HCT116 (cell line): Measurements from ENCODE around the gene ZNF8. TPM values are rescaled to one million over a fixed set of nuclear protein-coding genes. Genes with fewer than 3 reads are reported as not detected.

Experiments used
- ATAC-seq: fragments of 200-7000 bp; cut with Tn5 transposase; 2 replicates; pipeline ENCODE4 v1.9.1; 2020; ENCODE audit warnings: mild to moderate bottlenecking, moderate library complexity
- BruUV-seq: library from RNA; stranded (reverse); fragments of 400-500 nt; replicated peaks from 2 replicates; lab custom pipeline; 2021; lab: Mats Ljungman, UMichigan
- CTCF ChIA-PET: fragments of 300-600 bp; sonication (Branson Sonifier 250); formaldehyde crosslinking; loops from one replicate; lab custom pipeline; 2021; ENCODE audit warnings: antibody characterized with exemption; lab: Charles Lee
- POLR2A ChIA-PET: fragments of 300-600, 350-600 bp; sonication (Branson Sonifier 250); formaldehyde crosslinking; loops from one replicate; lab custom pipeline; 2021; ENCODE audit warnings: antibody characterized with exemption; lab: Charles Lee
- RAD21 ChIA-PET, 2 experiments: fragments of 300-600 bp; sonication (Branson Sonifier 250); formaldehyde crosslinking; loops; one replicate each; lab custom pipeline; 2023; ENCODE audit warnings: low total read pairs in 2 of 2; ENCODE audit not compliant: uncharacterized antibody in 2 of 2, unreplicated experiment in 2 of 2, low non-redundant PET in 1 of 2; lab: Charles Lee
- DNase-seq: peaks from one replicate; pipeline ENCODE4 v3.0.0-alpha.2; 2010; ENCODE audit warnings: low read depth, low spot score
- H2AFZ ChIP-seq: fragments of 200-600 bp; shearing (Covaris generic), sonication (generic); 2 replicates; pipeline ENCODE4 v1.6.1; 2017; ENCODE audit warnings: low read depth, mixed run types, mixed read lengths, antibody characterized with exemption, low read length; ENCODE audit not compliant: poor library complexity, severe bottlenecking
- H3K27ac ChIP-seq: 2 replicates; pipeline ENCODE4 v1.5.1; 2012; ENCODE audit warnings: low read depth, low read length
- H3K27me3 ChIP-seq: fragments of 200-600 bp; sonication (generic); 2 replicates; pipeline ENCODE4 v1.6.1; 2016; ENCODE audit warnings: mixed run types, low read length, mixed read lengths; ENCODE audit not compliant: insufficient read depth
- H3K36me3 ChIP-seq, 2 experiments: fragments of 200-500 bp in 1 of 2; fragments of 200-600 bp in 1 of 2; sonication (Bioruptor generic) in 1 of 2; sonication (generic) in 1 of 2; 2 replicates each; pipeline versions ENCODE4 v1.5.1 to v1.6.1; 2014 to 2016; ENCODE audit warnings: low read length in 2 of 2, inconsistent platforms in 1 of 2, mixed read lengths in 1 of 2, mixed run types in 1 of 2; ENCODE audit not compliant: insufficient read depth in 2 of 2, control insufficient read depth in 1 of 2
- H3K4me1 ChIP-seq, 2 experiments: fragments of 200-600 bp in 1 of 2; sonication (generic) in 1 of 2; 2 replicates each; pipeline versions ENCODE4 v1.5.1 to v1.6.1; 2012 to 2017; ENCODE audit warnings: low read length in 2 of 2, inconsistent platforms in 1 of 2, mild to moderate bottlenecking in 1 of 2, mixed read lengths in 1 of 2, mixed run types in 1 of 2, moderate library complexity in 1 of 2; ENCODE audit not compliant: insufficient read depth in 2 of 2, control insufficient read depth in 1 of 2
- H3K4me2 ChIP-seq: fragments of 200-600 bp; sonication (generic); 2 replicates; pipeline ENCODE4 v1.6.1; 2017; ENCODE audit warnings: mixed run types, low read length, mixed read lengths
- H3K4me3 ChIP-seq, 2 experiments: fragments of 200-600 bp in 1 of 2; sonication (generic) in 1 of 2; replicated peaks in 1 of 2; 2 replicates each; pipeline ENCODE4 v1.5.1; 2011 to 2016; ENCODE audit warnings: low read length in 2 of 2, control low read depth in 1 of 2, low read depth in 1 of 2, mild to moderate bottlenecking in 1 of 2, mixed read lengths in 1 of 2, mixed run types in 1 of 2
- H3K79me2 ChIP-seq: fragments of 200-600 bp; sonication (generic); 2 replicates; pipeline ENCODE4 v1.6.1; 2017; ENCODE audit warnings: mild to moderate bottlenecking, mixed run types, low read length, moderate library complexity, mixed read lengths; ENCODE audit not compliant: insufficient read depth
- H3K9ac ChIP-seq: fragments of 200-600 bp; sonication (generic); 2 replicates; pipeline ENCODE4 v1.6.1; 2016; ENCODE audit warnings: low read length, mixed read lengths
- H3K9me2 ChIP-seq: fragments of 200-600 bp; sonication (generic), shearing (Covaris generic); 2 replicates; pipeline ENCODE4 v1.6.1; 2017; ENCODE audit warnings: mixed run types, mild to moderate bottlenecking, moderate library complexity; ENCODE audit not compliant: insufficient read depth
- H3K9me3 ChIP-seq, 2 experiments: fragments of 200-500 bp in 1 of 2; fragments of 200-600 bp in 1 of 2; sonication (Bioruptor generic) in 1 of 2; sonication (generic) in 1 of 2; 2 replicates each; pipeline ENCODE4 v1.6.1; 2014 to 2017; ENCODE audit warnings: low read length in 2 of 2, mixed read lengths in 2 of 2, inconsistent platforms in 1 of 2, low read depth in 1 of 2, mild to moderate bottlenecking in 1 of 2, mixed run types in 1 of 2, moderate library complexity in 1 of 2; ENCODE audit not compliant: control insufficient read depth in 1 of 2, insufficient read depth in 1 of 2
- H4K20me1 ChIP-seq: fragments of 200-600 bp; sonication (generic), shearing (Covaris generic); 2 replicates; pipeline ENCODE4 v1.6.1; 2017; ENCODE audit warnings: mixed run types, mild to moderate bottlenecking, moderate library complexity; ENCODE audit not compliant: insufficient read depth
- ATF3 ChIP-seq: IDR thresholded peaks from 2 replicates; pipeline ENCODE4 v1.6.1; 2012
- CBX3 ChIP-seq: IDR thresholded peaks from 2 replicates; pipeline ENCODE4 v1.6.1; 2012; ENCODE audit warnings: low read depth
- CEBPB ChIP-seq: IDR thresholded peaks from 2 replicates; pipeline ENCODE4 v1.6.1; 2012; ENCODE audit warnings: low read depth
- CTCF ChIP-seq, 3 experiments: fragments of 200-600 bp in 1 of 3; sonication (generic) in 1 of 3; IDR thresholded peaks in 2 of 3; conservative IDR thresholded peaks in 1 of 3; 2 replicates each; pipeline ENCODE4 v1.5.1; 2012 to 2017; ENCODE audit warnings: low read depth in 2 of 3, low read length in 2 of 3, antibody characterized with exemption in 1 of 3, borderline replicate concordance in 1 of 3, control low read depth in 1 of 3, mild to moderate bottlenecking in 1 of 3, mixed read lengths in 1 of 3, mixed run types in 1 of 3, moderate library complexity in 1 of 3; ENCODE audit not compliant: insufficient read depth in 1 of 3
- EGR1 ChIP-seq: IDR thresholded peaks from 2 replicates; pipeline ENCODE4 v1.6.1; 2012; ENCODE audit warnings: low read depth
- ELF1 ChIP-seq: IDR thresholded peaks from 2 replicates; pipeline ENCODE4 v1.6.1; 2012; ENCODE audit warnings: low read depth, borderline replicate concordance
- EZH2phosphoT487 ChIP-seq: fragments of 200-600 bp; IDR thresholded peaks from 2 replicates; pipeline ENCODE4 v1.6.1; 2018; ENCODE audit warnings: antibody characterized with exemption, borderline replicate concordance
- FOSL1 ChIP-seq: IDR thresholded peaks from 2 replicates; pipeline ENCODE4 v1.6.1; 2012; ENCODE audit warnings: low read depth
- JUND ChIP-seq: IDR thresholded peaks from 2 replicates; pipeline ENCODE4 v1.6.1; 2012
- MAX ChIP-seq: IDR thresholded peaks from 2 replicates; pipeline ENCODE4 v1.6.1; 2012
- POLR2A ChIP-seq: IDR thresholded peaks from 2 replicates; pipeline ENCODE4 v1.7.0; 2011; ENCODE audit warnings: borderline replicate concordance; ENCODE audit not compliant: insufficient read depth, insufficient read length; ENCODE audit errors: extremely low read depth
- POLR2AphosphoS5 ChIP-seq: IDR thresholded peaks from 2 replicates; pipeline ENCODE4 v1.6.1; 2011; ENCODE audit warnings: mild to moderate bottlenecking, low read depth, low read length, moderate library complexity
- RAD21 ChIP-seq: IDR thresholded peaks from 2 replicates; pipeline ENCODE4 v1.6.1; 2012; ENCODE audit warnings: low read depth, mild to moderate bottlenecking
- SIN3A ChIP-seq: IDR thresholded peaks from 2 replicates; pipeline ENCODE4 v1.6.1; 2012; ENCODE audit warnings: low read depth
- SP1 ChIP-seq: IDR thresholded peaks from 2 replicates; pipeline ENCODE4 v1.6.1; 2012; ENCODE audit warnings: low read depth
- SRF ChIP-seq: IDR thresholded peaks from 2 replicates; pipeline ENCODE4 v1.6.1; 2012; ENCODE audit warnings: low read depth
- TCF7L2 ChIP-seq: IDR thresholded peaks from 2 replicates; pipeline ENCODE4 v1.7.0; 2011; ENCODE audit warnings: borderline replicate concordance, inconsistent platforms; ENCODE audit not compliant: insufficient read depth, insufficient read length; ENCODE audit errors: extremely low read depth
- YY1 ChIP-seq: IDR thresholded peaks from 2 replicates; pipeline ENCODE4 v1.6.1; 2011; ENCODE audit warnings: low read length, low read depth, moderate library complexity, mild to moderate bottlenecking; ENCODE audit not compliant: insufficient replicate concordance; ENCODE audit errors: extremely low read depth
- ZBTB33 ChIP-seq: IDR thresholded peaks from 2 replicates; pipeline ENCODE4 v1.6.1; 2011; ENCODE audit warnings: mild to moderate bottlenecking, low read length, moderate library complexity; ENCODE audit not compliant: insufficient replicate concordance; ENCODE audit errors: extremely low read depth
- ZFX ChIP-seq: fragments of 450-650 bp; IDR thresholded peaks from 2 replicates; pipeline ENCODE4 v1.6.1; 2017
- ZNF274 ChIP-seq: fragments of 200-500 bp; sonication (Bioruptor generic); IDR thresholded peaks from 2 replicates; pipeline ENCODE4 v1.6.1; 2014; ENCODE audit warnings: mild to moderate bottlenecking, low read depth, low read length, inconsistent platforms
- intact Hi-C: fragments of 100-400 bp; cut with micrococcal nuclease; formaldehyde crosslinking; loops from 2 replicates; pipeline ENCODE4 v1.10.0; 2022
- total RNA-seq: library from RNA; stranded (reverse); gene quantifications from one replicate; pipeline ENCODE4 v1.2.1, GENCODE V29; 2021; ENCODE audit not compliant: unreplicated experiment

ZNF8 gene
- total RNA-seq, 1 experiment from 2014 or later, result 6.4 TPM

GRCh38 chr19:58326914-58327726 lies 48.4 kb downstream of the ZNF8 start, which contains the start of gene ZSCAN22:
Gene ZSCAN22, plus strand, starts transcription at chr19:58326994. Its CDS starts 7,809 bp downstream, at chr19:58334803.
- ATAC-seq (peak; percentile 93), DNase-seq (peak; percentile 94)
- Histone ChIP-seq H3K27me3 (no peaks in the 10 kb centered on the region), H3K4me3 (peak within 1 kb of the TSS; percentile 78 to 91), H3K27ac (peak within 1 kb of the TSS; percentile 71), H3K9me3 (no peaks in the 10 kb centered on the region), H3K4me2 (peak within 1 kb of the TSS; percentile 90), H3K9ac (peak within 1 kb of the TSS; percentile 72), H3K79me2 (peaks cover 33% of the 10 kb centered on the region), H3K36me3 (no peaks in the 10 kb centered on the region), H3K9me2 (no peaks in the 10 kb centered on the region), H4K20me1 (no peaks in the 10 kb centered on the region), H3K4me1 (peaks cover 10 to 24% of the 10 kb centered on the region in 2 experiments), H2AFZ (peak within 1 kb of the TSS; percentile 13)
- BruUV-seq, result TSS peak; percentile 72
- RAD21 ChIA-PET, result interaction anchor here in 1 of 2 experiments (0.5 kb wide), 1 partner anchor 44 kb away, joined by 3 read pairs; no protein-coding TSS in a partner anchor
- CTCF ChIA-PET, result interaction anchor here (1.3 kb wide), 1 partner anchor 192 kb away, joined by 10 read pairs; the partner anchor contains the start of gene ZBTB45
- POLR2A ChIA-PET, result interaction anchor here (0.6 to 2.1 kb wide), 6 partner anchors 21 to 187 kb away, joined by 3 to 9 read pairs (median 3); partner anchors contain the start of gene ZNF497
- intact Hi-C loops, result loop anchor here (1.0 to 5.0 kb wide), 5 partner anchors 22 to 190 kb away; partner anchors contain the start of genes ERVK3-1, ZBTB45, ZNF497 and ZNF544
- TF ChIP-seq POLR2A (peak; percentile 85), ATF3 (no peak), CEBPB (no peak; the same call in 1 of the 2 replicates), YY1 (peak; percentile 69), SP1 (peak; percentile 85), SRF (peak; percentile 87), ZBTB33 (no peak), CBX3 (peak; percentile 99), ZFX (peak; percentile 72), CTCF (IDR thresholded peaks at IDR 0.05 in 2 of 3, conservative IDR thresholded peaks at IDR 0.05 in 1 of 3; ENCODE audit: borderline replicate concordance in 1 of 3, insufficient read depth in 1 of 3, low read depth in 2 of 3, low read length in 2 of 3) (no peak), RAD21 (no peak; the same call in 1 of the 2 replicates), ZNF274 (no peak), ELF1 (peak; percentile 55), TCF7L2 (peak; percentile 80), EZH2phosphoT487 (no peak), POLR2AphosphoS5 (peak; percentile 67), JUND (no peak), FOSL1 (0 out of 2 replicates have a peak, but pooled peaks have one; percentile 18), SIN3A (peak; percentile 96), EGR1 (no peak), MAX (peak; percentile 93)
